Hepatocyte (in vitro differentiated cells): ENCODE data around the gene TUBB3.

Experiments used
- EZH2phosphoT487 ChIP-seq: fragments of 200-600 bp; sonication (generic); IDR thresholded peaks from one replicate; pipeline ENCODE4 v1.6.1; 2018; ENCODE audit warnings: antibody characterized with exemption, mild to moderate bottlenecking, low read depth, moderate library complexity; ENCODE audit not compliant: unreplicated experiment, severe bottlenecking
- TF ChIP-seq, protein P1 (sequence below): fragments of 200-600 bp; sonication (generic); IDR thresholded peaks from 2 replicates; pipeline ENCODE4 v1.5.1; 2016; ENCODE audit warnings: antibody characterized with exemption, mild to moderate bottlenecking; ENCODE audit not compliant: poor library complexity

DNA sequence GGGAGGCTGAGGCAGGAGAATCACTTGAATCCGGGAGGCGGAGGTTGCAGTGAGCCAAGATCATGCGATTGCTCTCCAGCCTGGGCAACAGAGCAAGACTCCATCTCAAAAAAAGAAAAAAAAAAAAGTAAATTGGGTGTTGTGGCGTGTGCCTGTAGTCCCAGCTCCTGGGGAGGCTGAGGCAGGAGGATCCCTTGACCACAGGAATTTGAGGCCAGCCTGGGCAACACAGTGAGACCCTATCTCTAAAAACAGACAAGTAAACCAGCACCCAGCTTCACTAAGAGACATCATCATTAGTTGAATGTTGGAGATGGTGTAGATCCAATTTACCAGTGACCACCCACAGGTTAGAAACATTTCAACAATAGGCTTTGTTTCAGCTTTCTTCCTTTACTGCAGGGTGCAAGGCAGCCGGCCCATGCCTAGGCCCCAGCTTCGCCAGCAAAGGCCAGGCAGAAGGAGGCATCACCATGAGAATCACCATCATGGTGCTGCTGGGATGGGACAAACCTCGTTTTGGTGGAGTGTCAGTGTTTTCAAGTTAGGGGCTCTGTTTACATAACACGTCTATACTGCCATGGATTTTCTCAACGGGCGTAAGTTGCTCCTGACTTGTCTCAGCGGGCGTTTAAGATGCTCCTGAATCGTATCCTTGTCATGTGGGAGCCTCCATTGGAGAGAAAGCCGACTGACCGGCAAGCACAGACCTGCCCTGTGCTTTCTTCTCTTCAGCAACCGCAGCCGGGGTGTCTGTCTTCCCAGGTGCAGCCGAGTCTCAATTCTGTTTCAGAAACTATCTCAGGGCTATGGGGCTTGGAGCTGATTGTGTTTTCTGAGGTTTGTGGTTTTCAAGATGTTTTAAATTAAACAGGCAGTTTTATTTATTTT lies 42.4 kb upstream of the TUBB3 start:
- TF ChIP-seq, protein P1, sequence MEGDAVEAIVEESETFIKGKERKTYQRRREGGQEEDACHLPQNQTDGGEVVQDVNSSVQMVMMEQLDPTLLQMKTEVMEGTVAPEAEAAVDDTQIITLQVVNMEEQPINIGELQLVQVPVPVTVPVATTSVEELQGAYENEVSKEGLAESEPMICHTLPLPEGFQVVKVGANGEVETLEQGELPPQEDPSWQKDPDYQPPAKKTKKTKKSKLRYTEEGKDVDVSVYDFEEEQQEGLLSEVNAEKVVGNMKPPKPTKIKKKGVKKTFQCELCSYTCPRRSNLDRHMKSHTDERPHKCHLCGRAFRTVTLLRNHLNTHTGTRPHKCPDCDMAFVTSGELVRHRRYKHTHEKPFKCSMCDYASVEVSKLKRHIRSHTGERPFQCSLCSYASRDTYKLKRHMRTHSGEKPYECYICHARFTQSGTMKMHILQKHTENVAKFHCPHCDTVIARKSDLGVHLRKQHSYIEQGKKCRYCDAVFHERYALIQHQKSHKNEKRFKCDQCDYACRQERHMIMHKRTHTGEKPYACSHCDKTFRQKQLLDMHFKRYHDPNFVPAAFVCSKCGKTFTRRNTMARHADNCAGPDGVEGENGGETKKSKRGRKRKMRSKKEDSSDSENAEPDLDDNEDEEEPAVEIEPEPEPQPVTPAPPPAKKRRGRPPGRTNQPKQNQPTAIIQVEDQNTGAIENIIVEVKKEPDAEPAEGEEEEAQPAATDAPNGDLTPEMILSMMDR: no peak
- no peak for TF ChIP-seq EZH2phosphoT487
